Measurements from ENCODE around the gene LRIG1. TPM values are rescaled to one million over a fixed set of nuclear protein-coding genes. Genes with fewer than 3 reads are reported as not detected.

LRIG1 gene
- total RNA-seq, 1 donor = 14.1 TPM

GRCh38 chr3:66486202-66486601 is 14.6 kb downstream of the LRIG1 start:
- H3K36me3 ChIP-seq (ENCODE audit: insufficient read depth, low read length) = no peaks in the 10 kb centered on the region
- H2AFZ ChIP-seq (ENCODE audit: low read length) = no peak overlapping the region
- no peak overlapping the region for H3K4me3 ChIP-seq (ENCODE audit: insufficient read depth, low read length)
- H4K20me1 ChIP-seq (ENCODE audit: insufficient read depth, low read length) = peaks cover 3% of the 10 kb centered on the region
- H3K27ac ChIP-seq (ENCODE audit: low read depth, low read length) = peak overlapping the region; percentile 54
- no peaks in the 10 kb centered on the region for H3K9me3 ChIP-seq (ENCODE audit: low read depth, low read length)
- H3K79me2 ChIP-seq (ENCODE audit: insufficient read depth, low read length) = peaks cover 3% of the 10 kb centered on the region
- no peaks in the 10 kb centered on the region for H3K27me3 ChIP-seq (ENCODE audit: insufficient read depth, low read length)
- TF ChIP-seq CTCF (IDR thresholded peaks at IDR 0.05; ENCODE audit: extremely low read depth, low read depth, low read length) = no peak
- H3K4me1 ChIP-seq (ENCODE audit: insufficient read depth, low read length) = peaks cover 16% of the 10 kb centered on the region
- H3K4me2 ChIP-seq (ENCODE audit: insufficient read depth, low read length) = no peak overlapping the region
- no peak for DNase-seq (ENCODE audit: insufficient read length, low spot score, missing footprints)

GRCh38 chr3:66485291-66485968 is 15.4 kb downstream of the LRIG1 start:
- Histone ChIP-seq H4K20me1 (ENCODE audit: insufficient read depth, low read length) (peaks cover 3% of the 10 kb centered on the region), H3K79me2 (ENCODE audit: insufficient read depth, low read length) (peaks cover 5% of the 10 kb centered on the region), H3K9me3 (ENCODE audit: low read depth, low read length) (no peaks in the 10 kb centered on the region), H3K36me3 (ENCODE audit: insufficient read depth, low read length) (no peaks in the 10 kb centered on the region), H3K27ac (ENCODE audit: low read depth, low read length) (no peak overlapping the region), H3K4me1 (ENCODE audit: insufficient read depth, low read length) (peaks cover 20% of the 10 kb centered on the region), H3K4me2 (ENCODE audit: insufficient read depth, low read length) (no peak overlapping the region), H3K27me3 (ENCODE audit: insufficient read depth, low read length) (no peaks in the 10 kb centered on the region), H2AFZ (ENCODE audit: low read length) (no peak overlapping the region), H3K4me3 (ENCODE audit: insufficient read depth, low read length) (no peak overlapping the region)
- DNase-seq (ENCODE audit: insufficient read length, low spot score, missing footprints) = no peak
- no peak for TF ChIP-seq CTCF (IDR thresholded peaks at IDR 0.05; ENCODE audit: extremely low read depth, low read depth, low read length)

GRCh38 chr3:66484106-66484844 is 16.5 kb downstream of the LRIG1 start:
- peaks cover 5% of the 10 kb centered on the region for H3K79me2 ChIP-seq (ENCODE audit: insufficient read depth, low read length)

More at GRCh38 chr3:66484106-66484844, 16.5 kb downstream of the LRIG1 start:
- Histone ChIP-seq H3K4me3 (ENCODE audit: insufficient read depth, low read length) (no peak overlapping the region), H2AFZ (ENCODE audit: low read length) (no peak overlapping the region), H3K27ac (ENCODE audit: low read depth, low read length) (no peak overlapping the region), H3K4me2 (ENCODE audit: insufficient read depth, low read length) (no peak overlapping the region), H3K4me1 (ENCODE audit: insufficient read depth, low read length) (peaks cover 22% of the 10 kb centered on the region), H4K20me1 (ENCODE audit: insufficient read depth, low read length) (peaks cover 3% of the 10 kb centered on the region), H3K9me3 (ENCODE audit: low read depth, low read length) (no peaks in the 10 kb centered on the region), H3K36me3 (ENCODE audit: insufficient read depth, low read length) (no peaks in the 10 kb centered on the region), H3K27me3 (ENCODE audit: insufficient read depth, low read length) (no peaks in the 10 kb centered on the region)
- no peak for DNase-seq (ENCODE audit: insufficient read length, low spot score, missing footprints)
- TF ChIP-seq CTCF (IDR thresholded peaks at IDR 0.05; ENCODE audit: extremely low read depth, low read depth, low read length) = no peak

Measured in osteoblast (primary cell).